GM12865 (cell line): ENCODE measurements around the gene SLC11A2.

Experiments used
- DNase-seq: peaks from one replicate; pipeline ENCODE4 v3.0.0; 2010; ENCODE audit warnings: low read depth
- H3K4me3 ChIP-seq: 2 replicates; pipeline ENCODE4 v1.5.1; 2011; ENCODE audit warnings: mild to moderate bottlenecking, low read depth, low read length, control low read depth
- CTCF ChIP-seq: IDR thresholded peaks from 2 replicates; pipeline ENCODE4 v1.5.1; 2011; ENCODE audit warnings: low read length, control low read depth, low read depth, inconsistent platforms; ENCODE audit not compliant: insufficient read depth; ENCODE audit errors: missing control alignments

SLC11A2 gene

GRCh38 chr12:51062631-51063397, 36.6 kb upstream of the SLC11A2 start:
- DNase-seq: no peak
- no peak overlapping the region for H3K4me3 ChIP-seq
- TF ChIP-seq CTCF: no peak

DNA sequence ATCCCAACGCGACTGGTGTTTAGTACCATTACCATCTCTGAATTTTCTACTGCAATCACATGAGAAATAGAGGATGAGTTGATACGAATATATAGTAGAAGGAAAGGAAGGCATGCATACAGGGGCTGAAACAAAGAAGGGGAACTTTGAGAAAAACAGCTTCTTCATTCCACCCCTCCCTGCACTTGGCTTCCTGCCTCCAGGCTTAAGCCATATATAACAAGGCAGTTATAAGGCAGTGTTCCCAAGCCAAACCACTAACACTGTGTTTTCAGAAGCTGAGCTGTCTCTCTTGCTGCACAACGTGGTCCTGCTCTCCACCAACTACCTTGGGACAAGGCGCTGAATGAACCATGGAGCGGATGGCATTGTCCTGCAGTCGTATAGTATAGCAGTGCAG, 32.9 kb upstream of the SLC11A2 start:
- no peak for DNase-seq

GRCh38 chr12:51056242-51056641, 30.1 kb upstream of the SLC11A2 start:
- no peak for DNase-seq
- TF ChIP-seq CTCF: no peak

More for the DNA sequence above, 32.9 kb upstream of the SLC11A2 start:
- no peak overlapping the region for H3K4me3 ChIP-seq
- TF ChIP-seq CTCF: no peak

GRCh38 chr12:51055060-51055459, 28.9 kb upstream of the SLC11A2 start:
- no peak overlapping the region for H3K4me3 ChIP-seq
- TF ChIP-seq CTCF: no peak
- DNase-seq: no peak

More at GRCh38 chr12:51056242-51056641, 30.1 kb upstream of the SLC11A2 start:
- H3K4me3 ChIP-seq: no peak overlapping the region

- no peak overlapping the region for H3K4me3 ChIP-seq
- TF ChIP-seq CTCF: no peak
- DNase-seq: no peak
Measured at GRCh38 chr12:51051787-51052186, 25.6 kb upstream of the SLC11A2 start.

DNA sequence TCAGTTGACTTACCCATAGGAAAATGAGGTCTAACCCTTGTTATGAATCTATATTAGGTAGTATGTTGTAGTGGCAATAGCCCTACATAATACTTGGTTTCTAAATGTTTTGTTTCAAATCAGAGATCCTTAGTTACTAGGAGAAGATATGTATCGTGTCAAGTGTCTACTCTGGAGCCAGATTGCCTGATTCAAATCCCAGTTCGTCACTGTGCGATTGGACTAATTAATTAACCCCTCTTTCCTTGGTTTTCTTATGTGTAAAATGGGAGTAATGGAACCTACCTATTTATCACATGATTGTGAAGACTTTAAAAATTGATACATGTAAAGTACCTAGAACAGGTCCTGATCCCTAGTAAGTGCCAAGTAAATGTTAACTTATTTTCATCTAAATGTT, 23.3 kb upstream of the SLC11A2 start:
- no peak for DNase-seq
- TF ChIP-seq CTCF: no peak
- H3K4me3 ChIP-seq: peak overlapping the region; percentile 94
